ENCODE measurements around the gene ZBTB42. TPM values are rescaled to one million over a fixed set of nuclear protein-coding genes. Genes with fewer than 3 reads are reported as not detected.

ZBTB42 gene
- total and polyA plus RNA-seq, 3 donors from 2014 or later = 6.1 to 8.4 (median 7.1) TPM

GRCh38 chr14:104778694-104779331 lies 22.1 kb upstream of the ZBTB42 start:
- DNase-seq = no peak
- Histone ChIP-seq H3K4me3 (no peak overlapping the region), H3K9me3 (no peaks in the 10 kb centered on the region), H3K4me1 (no peaks in the 10 kb centered on the region), H3K27ac (no peak overlapping the region), H3K27me3 (no peaks in the 10 kb centered on the region), H3K36me3 (ENCODE audit: low read depth, missing control alignments) (no peaks in the 10 kb centered on the region)
- 93 to 100% methylated on average over 4 to 15 of the region's 15 CpGs for WGBS, 2 donors
- TF ChIP-seq, protein P1, sequence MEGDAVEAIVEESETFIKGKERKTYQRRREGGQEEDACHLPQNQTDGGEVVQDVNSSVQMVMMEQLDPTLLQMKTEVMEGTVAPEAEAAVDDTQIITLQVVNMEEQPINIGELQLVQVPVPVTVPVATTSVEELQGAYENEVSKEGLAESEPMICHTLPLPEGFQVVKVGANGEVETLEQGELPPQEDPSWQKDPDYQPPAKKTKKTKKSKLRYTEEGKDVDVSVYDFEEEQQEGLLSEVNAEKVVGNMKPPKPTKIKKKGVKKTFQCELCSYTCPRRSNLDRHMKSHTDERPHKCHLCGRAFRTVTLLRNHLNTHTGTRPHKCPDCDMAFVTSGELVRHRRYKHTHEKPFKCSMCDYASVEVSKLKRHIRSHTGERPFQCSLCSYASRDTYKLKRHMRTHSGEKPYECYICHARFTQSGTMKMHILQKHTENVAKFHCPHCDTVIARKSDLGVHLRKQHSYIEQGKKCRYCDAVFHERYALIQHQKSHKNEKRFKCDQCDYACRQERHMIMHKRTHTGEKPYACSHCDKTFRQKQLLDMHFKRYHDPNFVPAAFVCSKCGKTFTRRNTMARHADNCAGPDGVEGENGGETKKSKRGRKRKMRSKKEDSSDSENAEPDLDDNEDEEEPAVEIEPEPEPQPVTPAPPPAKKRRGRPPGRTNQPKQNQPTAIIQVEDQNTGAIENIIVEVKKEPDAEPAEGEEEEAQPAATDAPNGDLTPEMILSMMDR (IDR thresholded peaks at IDR 0.05) = no peak
- no peak for TF ChIP-seq POLR2A (IDR thresholded peaks at IDR 0.05)
- intact Hi-C loops (cut with DNase I; ENCODE audit: low total_unique reads) = loop anchor here (5.0 kb wide), 1 partner anchor 48 kb away; no protein-coding TSS in a partner anchor

DNA sequence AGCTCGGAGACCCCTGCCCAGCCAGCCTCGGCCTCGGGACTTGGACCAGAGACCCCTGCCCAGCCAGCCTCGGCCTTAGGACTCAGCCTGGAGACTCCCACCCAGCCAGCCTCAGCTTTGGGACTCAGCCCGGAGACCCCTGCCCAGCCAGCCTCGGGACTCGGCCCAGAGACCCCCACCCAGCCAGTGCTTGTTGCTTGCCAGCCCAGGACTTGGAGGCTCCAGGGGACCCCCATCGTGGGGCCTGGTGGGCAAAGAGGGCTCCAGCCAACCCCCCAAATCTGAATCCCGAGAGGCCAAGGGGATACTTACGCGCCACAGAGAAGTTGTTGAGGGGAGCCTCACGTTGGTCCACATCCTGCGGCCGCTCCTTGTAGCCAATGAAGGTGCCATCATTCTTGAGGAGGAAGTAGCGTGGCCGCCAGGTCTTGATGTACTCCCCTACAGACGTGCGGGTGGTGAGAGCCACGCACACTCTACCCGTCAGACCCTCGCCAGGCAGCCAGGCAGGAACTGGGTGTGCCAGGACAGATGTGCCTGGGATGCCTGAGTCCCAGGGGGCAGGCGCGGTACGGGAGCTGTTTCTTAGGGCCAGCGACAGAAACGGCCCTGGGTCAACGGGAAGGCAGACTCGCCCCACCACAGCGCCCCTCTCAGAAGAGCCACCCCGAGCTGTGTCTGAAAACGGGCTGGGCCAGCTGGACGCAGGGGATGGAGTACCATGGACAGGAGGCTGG lies 21.0 kb upstream of the ZBTB42 start:
- no peak for TF ChIP-seq POLR2A (IDR thresholded peaks at IDR 0.05)
- TF ChIP-seq, protein P1 (IDR thresholded peaks at IDR 0.05) = no peak
- H3K4me1 ChIP-seq = no peaks in the 10 kb centered on the region
- intact Hi-C loops (cut with DNase I; ENCODE audit: low total_unique reads) = loop anchor here (5.0 kb wide), 1 partner anchor 47 kb away; no protein-coding TSS in a partner anchor
- no peak overlapping the region for H3K27ac ChIP-seq
- WGBS, 2 donors = 89 to 95% methylated on average over 16 to 30 of the region's 32 CpGs
- no peaks in the 10 kb centered on the region for H3K27me3 ChIP-seq
- H3K36me3 ChIP-seq (ENCODE audit: low read depth, missing control alignments) = no peaks in the 10 kb centered on the region
- H3K4me3 ChIP-seq = no peak overlapping the region
- no peak for DNase-seq
- no peaks in the 10 kb centered on the region for H3K9me3 ChIP-seq

DNA sequence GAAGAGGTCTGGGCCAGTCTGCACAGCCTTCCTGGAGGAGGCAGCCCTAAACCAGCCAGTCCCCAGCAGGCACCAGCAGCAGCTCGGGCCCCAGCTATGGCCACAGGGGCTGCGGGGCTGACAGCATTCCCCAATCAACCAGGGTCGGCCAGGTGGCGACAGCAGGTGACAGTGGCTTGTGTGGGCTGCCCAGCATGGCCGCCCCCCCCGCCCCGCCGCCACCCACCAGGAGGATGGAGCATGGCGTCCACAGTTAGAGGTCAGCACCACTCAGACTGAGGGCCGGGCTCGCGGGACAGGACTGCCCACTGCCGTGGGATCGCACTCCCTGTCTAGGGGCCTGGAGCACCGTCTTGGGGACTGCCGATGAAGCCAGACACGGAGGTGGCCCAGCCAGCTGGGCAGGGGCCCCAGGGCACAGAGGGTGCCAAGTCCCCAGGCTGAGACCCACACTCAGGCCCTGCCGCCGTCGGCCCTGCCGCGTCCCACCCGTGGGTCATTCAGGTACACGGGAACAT lies 20.3 kb upstream of the ZBTB42 start:
- 86 to 91% methylated on average over 1 to 24 of the region's 24 CpGs for WGBS, 2 donors
- H3K27ac ChIP-seq = no peak overlapping the region
- H3K4me1 ChIP-seq = peaks cover under 1% of the 10 kb centered on the region

DNA sequence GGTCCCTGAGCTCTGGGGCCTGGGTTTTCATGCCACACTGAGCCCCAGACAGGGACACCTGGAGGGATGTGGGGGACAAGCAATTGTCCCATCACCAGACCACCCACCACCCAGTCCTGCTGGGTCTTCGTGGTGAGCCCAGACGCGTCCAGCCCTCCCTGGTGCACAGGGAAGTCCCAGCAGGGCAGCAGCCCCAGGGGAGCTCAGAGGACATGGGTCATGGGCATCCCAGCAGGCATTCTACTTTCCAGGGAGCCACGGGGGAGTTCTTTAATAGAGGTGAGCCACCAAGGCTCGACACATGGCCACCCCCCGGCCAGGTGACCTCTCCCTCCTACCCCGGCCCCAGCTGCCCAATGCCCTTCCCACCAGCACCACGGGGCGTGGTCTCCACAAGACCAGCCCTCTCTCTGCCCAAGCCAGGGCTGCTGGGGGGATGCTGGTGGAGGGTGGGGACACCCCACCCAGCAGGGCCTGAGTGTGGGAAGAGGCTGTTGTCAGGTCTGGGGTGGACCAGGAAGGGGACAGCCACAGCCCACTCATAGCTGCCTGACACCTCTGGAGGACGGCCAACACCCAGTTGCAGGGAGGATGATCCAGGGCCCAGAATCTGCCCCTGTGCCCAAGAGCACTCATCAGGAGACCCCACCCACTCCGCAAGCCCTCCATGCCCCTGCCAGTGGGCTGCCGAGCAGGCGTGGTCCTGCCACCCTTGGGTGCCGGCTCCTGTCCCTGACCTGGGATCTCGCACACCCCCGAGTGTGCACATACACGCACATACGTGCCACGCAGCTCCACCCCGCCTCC lies 19.4 kb upstream of the ZBTB42 start:
- DNase-seq = no peak
- Histone ChIP-seq H3K27ac (no peak overlapping the region), H3K27me3 (no peaks in the 10 kb centered on the region), H3K4me3 (no peak overlapping the region), H3K36me3 (ENCODE audit: low read depth, missing control alignments) (no peaks in the 10 kb centered on the region), H3K4me1 (peaks cover 9% of the 10 kb centered on the region), H3K9me3 (no peaks in the 10 kb centered on the region)
- 83 to 87% methylated on average over 9 to 20 of the region's 20 CpGs for WGBS, 2 donors
- TF ChIP-seq, protein P1 (IDR thresholded peaks at IDR 0.05) = no peak
- no peak for TF ChIP-seq POLR2A (IDR thresholded peaks at IDR 0.05)
- intact Hi-C loops (cut with DNase I; ENCODE audit: low total_unique reads) = no loop called here

More for the DNA sequence above, 20.3 kb upstream of the ZBTB42 start:
- intact Hi-C loops (cut with DNase I; ENCODE audit: low total_unique reads) = no loop called here
- H3K36me3 ChIP-seq (ENCODE audit: low read depth, missing control alignments) = no peaks in the 10 kb centered on the region
- H3K9me3 ChIP-seq = no peaks in the 10 kb centered on the region
- TF ChIP-seq POLR2A (IDR thresholded peaks at IDR 0.05) = no peak
- TF ChIP-seq, protein P1 (IDR thresholded peaks at IDR 0.05) = no peak
- H3K27me3 ChIP-seq = no peaks in the 10 kb centered on the region
- no peak overlapping the region for H3K4me3 ChIP-seq
- no peak for DNase-seq
